Naive thymus-derived CD8-positive, alpha-beta T cell (primary cell): ENCODE data around the gene RANGRF. TPM values are rescaled to one million over a fixed set of nuclear protein-coding genes. Genes with fewer than 3 reads are reported as not detected.
A peak's percentile ranks its signal among the peaks of the same experiment; 100 is the strongest.

Experiments used
- ATAC-seq, 2 donors: fragments of 150-1000 bp; cut with Tn5 transposase in 1 of 2; sonication (Bioruptor Pico), chemical (Tn5 transposase) in 1 of 2; 1 replicate in 1 of 2; 2 replicates in 1 of 2; pipeline ENCODE4 v1.10.0; 2021; ENCODE audit warnings: mild to moderate bottlenecking in 2 of 2, moderate library complexity in 2 of 2
- POLR2A ChIA-PET: fragments of 350-600 bp; sonication (Branson Sonifier 250); formaldehyde crosslinking; loops from one replicate; lab custom pipeline; 2021; ENCODE audit warnings: antibody characterized with exemption; lab: Charles Lee
- DNase-seq, 10 donors: peaks; one replicate each; pipeline versions ENCODE4 v3.0.0 to v3.0.0-alpha.2; 2020 to 2022
- H3K27ac Mint-ChIP-seq, 10 donors: one replicate each; pipeline ENCODE4 v1.8.0; 2020 to 2022; ENCODE audit warnings: mild to moderate bottlenecking in 10 of 10, mixed read lengths in 10 of 10, moderate library complexity in 4 of 10, inconsistent platforms in 1 of 10
- H3K27me3 Mint-ChIP-seq, 5 donors: one replicate each; pipeline ENCODE4 v1.8.0; 2021 to 2022; ENCODE audit warnings: mixed read lengths in 5 of 5
- H3K36me3 Mint-ChIP-seq, 3 donors: one replicate each; pipeline ENCODE4 v1.8.0; 2020 to 2022; ENCODE audit warnings: mixed read lengths in 3 of 3, mild to moderate bottlenecking in 2 of 3, inconsistent platforms in 1 of 3
- H3K4me1 Mint-ChIP-seq, 4 donors: one replicate each; pipeline ENCODE4 v1.8.0; 2021 to 2022; ENCODE audit warnings: mixed read lengths in 4 of 4
- H3K4me3 Mint-ChIP-seq, 10 donors: one replicate each; pipeline ENCODE4 v1.8.0; 2020 to 2022; ENCODE audit warnings: mild to moderate bottlenecking in 10 of 10, mixed read lengths in 10 of 10, moderate library complexity in 6 of 10, inconsistent platforms in 1 of 10
- H3K9me3 Mint-ChIP-seq, 9 donors: one replicate each; pipeline ENCODE4 v1.8.0; 2020 to 2022; ENCODE audit warnings: mixed read lengths in 9 of 9, mild to moderate bottlenecking in 3 of 9, inconsistent platforms in 1 of 9, moderate library complexity in 1 of 9
- polyA plus RNA-seq, 3 donors: library from polyadenylated mRNA; unstranded; fragments of 300-500 nt; fragmentation: Illumina TruSeq; gene quantifications; one replicate each; pipeline ENCODE4 v1.2.3, GENCODE V29; 2021
- total RNA-seq, 8 experiments: library from RNA in 2 of 8; stranded (reverse) in 2 of 8; gene quantifications; one replicate each; pipeline ENCODE4 v1.2.3 and lab custom pipeline; 2021 to 2026

RANGRF gene
- total and polyA plus RNA-seq, 5 experiments from 2014 or later, result 41.7 to 79.6 (median 67.2) TPM

GRCh38 chr17:8320262-8320661 is 31.8 kb downstream of the RANGRF start:
- Mint-ChIP-seq H3K4me3 (no peak overlapping the region), H3K27me3 (peaks cover 8 to 35% (median 18%) of the 10 kb centered on the region in 5 donors), H3K9me3 (no peaks in the 10 kb centered on the region), H3K27ac (peak overlapping the region in 1 of 10 donors; percentile 78), H3K36me3 (peaks cover 0 to 2% (median 0%) of the 10 kb centered on the region in 3 donors), H3K4me1 (peaks cover 3 to 9% (median 4%) of the 10 kb centered on the region in 4 donors)
- DNase-seq, result no peak
- ATAC-seq, result no peak
- POLR2A ChIA-PET, result no interaction called here

GRCh38 chr17:8320990-8321389 is 32.5 kb downstream of the RANGRF start:
- no peak for DNase-seq
- ATAC-seq, result no peak

GRCh38 chr17:8322061-8322460 is 33.6 kb downstream of the RANGRF start:
- H3K9me3 Mint-ChIP-seq, result no peaks in the 10 kb centered on the region
- H3K27me3 Mint-ChIP-seq, result peaks cover 15 to 42% (median 26%) of the 10 kb centered on the region in 5 donors
- DNase-seq (no peak), ATAC-seq (no peak)
- no peak overlapping the region for H3K27ac Mint-ChIP-seq
- POLR2A ChIA-PET, result no interaction called here
- H3K4me3 Mint-ChIP-seq, result no peak overlapping the region
- H3K36me3 Mint-ChIP-seq, result peaks cover 0 to 2% (median 0%) of the 10 kb centered on the region in 3 donors
- H3K4me1 Mint-ChIP-seq, result peaks cover 13 to 20% (median 15%) of the 10 kb centered on the region in 4 donors

More at GRCh38 chr17:8320990-8321389, 32.5 kb downstream of the RANGRF start:
- Mint-ChIP-seq H3K27ac (no peak overlapping the region), H3K9me3 (no peaks in the 10 kb centered on the region), H3K4me1 (peaks cover 3 to 13% (median 6%) of the 10 kb centered on the region in 4 donors), H3K4me3 (no peak overlapping the region), H3K27me3 (peaks cover 11 to 36% (median 22%) of the 10 kb centered on the region in 5 donors), H3K36me3 (peaks cover 0 to 2% (median 0%) of the 10 kb centered on the region in 3 donors)
- POLR2A ChIA-PET, result no interaction called here

GRCh38 chr17:8324132-8324531 is 35.7 kb downstream of the RANGRF start:
- ATAC-seq (no peak), DNase-seq (no peak)
- no peak overlapping the region for H3K4me3 Mint-ChIP-seq
- H3K9me3 Mint-ChIP-seq, result no peaks in the 10 kb centered on the region
- POLR2A ChIA-PET, result no interaction called here
- peaks cover 19 to 51% (median 33%) of the 10 kb centered on the region in 5 donors for H3K27me3 Mint-ChIP-seq
- peaks cover 0 to 2% (median 0%) of the 10 kb centered on the region in 3 donors for H3K36me3 Mint-ChIP-seq
- peak overlapping the region in 1 of 10 donors; percentile 14 for H3K27ac Mint-ChIP-seq
- peaks cover 13 to 26% (median 20%) of the 10 kb centered on the region in 4 donors for H3K4me1 Mint-ChIP-seq

- Mint-ChIP-seq H3K27ac (peak overlapping the region in 1 of 10 donors; percentile 80), H3K4me3 (peak overlapping the region in 2 of 10 donors; percentile 18 to 56), H3K9me3 (no peaks in the 10 kb centered on the region), H3K36me3 (peaks cover 0 to 2% (median 0%) of the 10 kb centered on the region in 3 donors), H3K27me3 (peaks cover 19 to 51% (median 35%) of the 10 kb centered on the region in 5 donors), H3K4me1 (peaks cover 13 to 26% (median 20%) of the 10 kb centered on the region in 4 donors)
- DNase-seq, result no peak
- ATAC-seq, result no peak
- POLR2A ChIA-PET, result no interaction called here
Measured at GRCh38 chr17:8324923-8325322, 36.5 kb downstream of the RANGRF start.

- POLR2A ChIA-PET, result interaction anchor here (0.7 to 1.5 kb wide), 3 partner anchors 9 to 20 kb away, joined by 3 to 5 read pairs (median 4); no protein-coding TSS in a partner anchor
- peak overlapping the region in 1 of 10 donors; percentile 56 for H3K27ac Mint-ChIP-seq
- peak; percentile 84 to 86 for ATAC-seq
Measured at GRCh38 chr17:8326511-8327302, 38.2 kb downstream of the RANGRF start.

GRCh38 chr17:8327303-8327649 is 38.8 kb downstream of the RANGRF start:
- Mint-ChIP-seq H3K27ac (peak overlapping the region in 2 of 10 donors; percentile 19 to 40), H3K4me3 (peak overlapping the region; percentile 39 to 83 (median 72)), H3K36me3 (peaks cover 0 to 2% (median 2%) of the 10 kb centered on the region in 3 donors), H3K27me3 (peaks cover 17 to 57% (median 39%) of the 10 kb centered on the region in 5 donors), H3K4me1 (peaks cover 13 to 26% (median 20%) of the 10 kb centered on the region in 4 donors), H3K9me3 (no peaks in the 10 kb centered on the region)
- POLR2A ChIA-PET, result interaction anchor here (1.5 kb wide), 1 partner anchor 9 kb away, joined by 5 read pairs; no protein-coding TSS in a partner anchor
- no peak for ATAC-seq
- DNase-seq, result no peak

More at GRCh38 chr17:8326511-8327302, 38.2 kb downstream of the RANGRF start:
- peaks cover 13 to 26% (median 20%) of the 10 kb centered on the region in 4 donors for H3K4me1 Mint-ChIP-seq
- DNase-seq, result peak in 6 of 10 donors; percentile 19 to 39 (median 24)
- peaks cover 17 to 52% (median 36%) of the 10 kb centered on the region in 5 donors for H3K27me3 Mint-ChIP-seq
- H3K36me3 Mint-ChIP-seq, result peaks cover 0 to 2% (median 0%) of the 10 kb centered on the region in 3 donors
- H3K4me3 Mint-ChIP-seq, result peak overlapping the region; percentile 61 to 83 (median 76)
- no peaks in the 10 kb centered on the region for H3K9me3 Mint-ChIP-seq

GRCh38 chr17:8332128-8332527 is 43.7 kb downstream of the RANGRF start:
- H3K27me3 Mint-ChIP-seq, result peaks cover 11 to 36% (median 18%) of the 10 kb centered on the region in 5 donors
- H3K4me3 Mint-ChIP-seq, result no peak overlapping the region
- DNase-seq, result no peak
- no peaks in the 10 kb centered on the region for H3K9me3 Mint-ChIP-seq
- POLR2A ChIA-PET, result interaction anchor here (0.7 kb wide), 1 partner anchor 27 kb away, joined by 3 read pairs; no protein-coding TSS in a partner anchor
- H3K4me1 Mint-ChIP-seq, result peaks cover 0 to 8% (median 3%) of the 10 kb centered on the region in 4 donors
- no peak for ATAC-seq
- no peak overlapping the region for H3K27ac Mint-ChIP-seq
- H3K36me3 Mint-ChIP-seq, result peaks cover 0 to 2% (median 0%) of the 10 kb centered on the region in 3 donors

GRCh38 chr17:8332688-8333087 is 44.2 kb downstream of the RANGRF start:
- POLR2A ChIA-PET, result no interaction called here
- no peak overlapping the region for H3K4me3 Mint-ChIP-seq
- H3K9me3 Mint-ChIP-seq, result no peaks in the 10 kb centered on the region

GRCh38 chr17:8333281-8333680 is 44.8 kb downstream of the RANGRF start:
- H3K4me3 Mint-ChIP-seq, result no peak overlapping the region
- no peak overlapping the region for H3K27ac Mint-ChIP-seq
- no peak for DNase-seq

More at GRCh38 chr17:8332688-8333087, 44.2 kb downstream of the RANGRF start:
- no peak overlapping the region for H3K27ac Mint-ChIP-seq
- DNase-seq, result no peak
- ATAC-seq, result no peak
- H3K36me3 Mint-ChIP-seq, result peaks cover 0 to 2% (median 0%) of the 10 kb centered on the region in 3 donors
- H3K4me1 Mint-ChIP-seq, result peaks cover under 1 to 3% (median 1%) of the 10 kb centered on the region in 4 donors
- H3K27me3 Mint-ChIP-seq, result peaks cover 11 to 35% (median 16%) of the 10 kb centered on the region in 5 donors

GRCh38 chr17:8337802-8338752 is 49.6 kb downstream of the RANGRF start:
- POLR2A ChIA-PET, result interaction anchor here (1.8 kb wide), 1 partner anchor 12 kb away, joined by 4 read pairs; no protein-coding TSS in a partner anchor
- peak in 1 of 2 donors; percentile 46 for ATAC-seq
- DNase-seq, result peak in 1 of 10 donors; percentile 9
- Mint-ChIP-seq H3K9me3 (no peaks in the 10 kb centered on the region), H3K27me3 (peaks cover 1 to 14% (median 4%) of the 10 kb centered on the region in 5 donors), H3K4me1 (peaks cover 7 to 11% (median 9%) of the 10 kb centered on the region in 4 donors), H3K4me3 (peak overlapping the region in 6 of 10 donors; percentile 4 to 42 (median 22)), H3K36me3 (no peaks in the 10 kb centered on the region), H3K27ac (peak overlapping the region in 3 of 10 donors; percentile 17 to 76 (median 45))

More at GRCh38 chr17:8333281-8333680, 44.8 kb downstream of the RANGRF start:
- H3K4me1 Mint-ChIP-seq, result peaks cover 4 to 7% (median 6%) of the 10 kb centered on the region in 4 donors
- peaks cover 0 to 2% (median 0%) of the 10 kb centered on the region in 3 donors for H3K36me3 Mint-ChIP-seq
- no peak for ATAC-seq
- POLR2A ChIA-PET, result no interaction called here
- peaks cover 8 to 29% (median 11%) of the 10 kb centered on the region in 5 donors for H3K27me3 Mint-ChIP-seq
- no peaks in the 10 kb centered on the region for H3K9me3 Mint-ChIP-seq
